SK-N-DZ (cell line): ENCODE results near the gene COL6A6. TPM values are rescaled to one million over a fixed set of nuclear protein-coding genes. Genes with fewer than 3 reads are reported as not detected.

Experiments used
- DNase-seq: peaks from one replicate; pipeline ENCODE4 v3.0.0-alpha.2; 2015; ENCODE audit warnings: low spot score
- polyA plus RNA-seq, 2 experiments: library from polyadenylated mRNA; depleted of rRNA; stranded (reverse); fragments of >200 nt; gene quantifications; 2 replicates each; pipeline ENCODE4 v1.2.3, GENCODE V29; 2014

COL6A6 gene
- polyA plus RNA-seq (2014; cell fraction: cytosol; rRNA removed), result 2.2 and 2.4 TPM in 2 replicates
- 5.9 and 10.2 TPM in 2 replicates for polyA plus RNA-seq (2014; cell fraction: nucleus; rRNA removed)

GRCh38 chr3:130516645-130517512 is at the start of gene COL6A6:
Gene COL6A6 (plus strand): TSS chr3:130517177. CDS start chr3:130560365, 43,188 bp downstream.
- peak; percentile 24 for DNase-seq

GRCh38 chr3:130468311-130468710 is 48.7 kb upstream of the COL6A6 start:
- DNase-seq, result no peak

GRCh38 chr3:130470126-130470525 is 46.9 kb upstream of the COL6A6 start:
- no peak for DNase-seq

GRCh38 chr3:130473416-130473815 is 43.6 kb upstream of the COL6A6 start:
- DNase-seq, result no peak

DNA sequence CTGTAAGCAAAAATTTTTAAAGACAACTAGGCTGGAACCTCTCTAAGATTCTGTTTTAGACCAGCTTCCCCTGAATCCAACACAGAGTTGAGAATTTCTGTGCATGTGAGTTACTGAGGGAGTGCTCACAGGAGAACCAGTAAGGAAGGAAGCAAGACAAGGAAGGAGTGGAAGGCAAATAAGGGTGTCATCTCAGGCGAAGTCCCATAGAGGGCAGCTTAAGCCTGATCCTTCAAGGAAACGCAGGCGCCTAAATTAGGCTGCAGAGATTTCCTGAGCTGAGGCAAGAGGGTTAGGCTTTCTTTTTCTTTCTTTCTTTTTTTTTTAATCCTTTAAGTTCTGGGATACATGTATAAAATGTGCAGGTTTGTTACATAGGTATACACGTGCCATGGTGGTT is 36.2 kb upstream of the COL6A6 start:
- peak; percentile 72 for DNase-seq

DNA sequence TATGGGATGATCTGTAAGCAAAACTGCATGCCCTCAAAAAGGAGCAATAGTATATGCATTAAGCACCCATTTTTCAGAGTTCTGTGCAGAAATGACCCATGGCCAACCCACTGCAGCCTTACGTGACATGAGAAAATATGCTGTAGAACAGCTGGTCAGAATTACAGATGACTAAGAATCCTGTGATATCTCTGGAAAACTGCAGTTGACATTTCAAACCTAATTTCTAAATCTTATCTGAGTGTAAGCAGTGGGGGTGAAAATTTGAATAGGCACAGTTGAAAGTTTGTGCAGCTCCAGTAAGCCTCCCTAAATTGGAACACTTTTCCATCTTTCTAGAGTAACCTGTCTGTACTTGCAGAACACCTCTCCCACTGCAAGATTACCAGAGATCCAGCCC is 28.7 kb upstream of the COL6A6 start:
- peak; percentile 84 for DNase-seq

DNA sequence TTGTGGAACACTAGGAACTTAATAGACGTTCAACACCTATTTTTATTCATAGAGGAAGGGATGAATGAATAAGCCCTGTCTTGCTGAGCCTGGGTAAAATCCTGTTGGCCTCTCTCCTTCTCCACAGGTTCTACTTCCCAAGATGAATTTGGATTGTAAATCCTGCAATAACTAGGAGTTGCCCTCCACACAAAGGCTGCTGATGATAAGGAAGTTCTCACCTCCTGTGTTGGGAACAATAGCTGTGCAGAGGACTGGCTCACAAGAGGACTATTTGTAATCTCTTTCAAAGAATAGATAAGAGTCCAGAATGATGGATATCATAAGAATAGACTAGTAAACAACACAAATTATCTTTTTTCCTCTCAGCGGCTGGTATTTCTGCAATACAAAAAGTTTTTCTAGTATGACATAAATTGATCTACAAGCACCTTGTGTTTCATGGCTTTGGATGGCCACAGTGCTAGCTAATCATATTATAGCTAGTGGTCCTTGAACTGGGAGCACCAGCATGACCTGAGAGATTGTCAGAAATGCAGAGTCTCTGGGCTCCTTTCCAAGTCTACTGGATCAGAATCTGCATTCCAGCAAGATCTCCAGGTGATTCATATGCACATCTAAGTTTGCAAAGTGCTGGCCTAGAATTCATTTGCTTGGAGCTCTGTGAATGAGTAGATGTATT is 28.1 kb upstream of the COL6A6 start:
- DNase-seq, result no peak

DNA sequence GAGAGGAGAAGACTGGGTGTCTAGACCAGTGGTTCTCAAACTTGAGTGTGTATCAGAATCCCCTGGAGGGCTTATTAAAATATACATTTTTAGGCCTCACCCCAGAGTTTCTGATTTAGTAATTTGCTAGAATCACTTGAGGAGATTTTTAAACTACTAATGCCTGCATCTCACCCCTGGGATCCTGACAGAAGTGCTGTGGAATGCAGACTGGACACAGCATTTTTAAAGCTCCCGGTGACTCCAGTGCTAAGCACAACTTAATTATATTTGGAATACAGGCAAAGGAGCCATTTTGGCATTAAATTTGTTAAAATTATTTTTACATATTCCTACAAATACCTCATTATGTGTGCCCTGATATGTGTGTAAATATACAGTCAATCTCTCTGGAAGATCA is 26.7 kb upstream of the COL6A6 start:
- no peak for DNase-seq

DNA sequence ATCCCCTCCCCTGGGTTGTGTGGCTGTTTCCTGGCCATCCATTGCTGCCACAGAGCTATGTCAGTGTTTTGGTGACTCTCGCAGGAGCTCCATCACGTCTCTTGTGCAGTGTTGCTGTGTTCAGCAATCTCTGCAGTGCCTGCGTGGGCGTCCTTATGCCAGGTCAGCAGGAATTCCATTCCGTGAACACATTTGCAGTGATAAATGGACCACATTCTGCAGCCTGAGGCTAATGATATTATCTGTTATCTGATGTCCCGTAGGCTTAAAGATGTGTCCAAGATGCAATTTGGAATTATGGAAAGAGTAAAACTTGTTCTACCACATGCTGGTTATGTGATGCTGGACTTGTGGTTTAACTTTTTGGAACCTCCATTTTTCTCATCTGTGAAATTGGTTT is 25.5 kb upstream of the COL6A6 start:
- DNase-seq, result peak; percentile 67

DNA sequence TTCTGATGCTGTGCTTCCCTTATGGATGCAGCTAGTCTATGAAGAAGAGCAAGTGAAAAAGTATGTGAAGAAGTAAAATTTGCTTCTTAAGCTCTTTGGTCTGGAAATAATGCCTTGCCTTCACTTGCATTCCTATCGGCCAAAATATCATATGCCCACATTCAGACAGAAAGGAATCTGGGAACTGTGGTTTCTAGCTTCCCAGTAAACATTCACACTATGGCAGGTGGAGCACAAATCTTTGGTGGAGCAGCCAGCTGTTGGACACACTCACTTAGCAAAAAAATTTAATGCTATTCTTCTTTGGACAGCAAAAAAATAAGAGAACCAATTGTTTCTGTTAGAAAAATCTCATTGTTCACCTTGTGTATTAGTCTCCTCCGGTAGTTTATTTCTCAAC is 12.3 kb upstream of the COL6A6 start:
- no peak for DNase-seq

DNA sequence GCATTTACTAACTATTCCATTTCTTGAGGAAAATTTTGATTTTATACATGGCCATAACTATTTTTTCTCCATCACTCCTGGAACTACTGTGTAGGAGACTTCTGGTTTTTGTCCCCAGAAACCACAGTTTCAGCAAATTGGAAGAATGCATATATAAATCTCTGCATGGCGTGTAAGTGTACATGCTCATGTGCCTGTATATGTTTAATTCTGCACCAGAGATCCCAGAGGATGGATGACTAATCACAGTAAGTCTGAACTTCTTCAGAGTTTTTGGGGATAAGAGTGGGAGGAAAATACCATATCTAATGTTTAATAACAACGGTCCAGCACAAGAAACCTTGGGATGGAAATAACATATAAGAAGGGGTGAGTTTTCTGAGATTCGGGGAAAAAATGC is 10.9 kb upstream of the COL6A6 start:
- no peak for DNase-seq

GRCh38 chr3:130507746-130508145 is 9.2 kb upstream of the COL6A6 start:
- no peak for DNase-seq

- DNase-seq, result peak; percentile 83
Measured at GRCh38 chr3:130509008-130509407, 8.0 kb upstream of the COL6A6 start.

DNA sequence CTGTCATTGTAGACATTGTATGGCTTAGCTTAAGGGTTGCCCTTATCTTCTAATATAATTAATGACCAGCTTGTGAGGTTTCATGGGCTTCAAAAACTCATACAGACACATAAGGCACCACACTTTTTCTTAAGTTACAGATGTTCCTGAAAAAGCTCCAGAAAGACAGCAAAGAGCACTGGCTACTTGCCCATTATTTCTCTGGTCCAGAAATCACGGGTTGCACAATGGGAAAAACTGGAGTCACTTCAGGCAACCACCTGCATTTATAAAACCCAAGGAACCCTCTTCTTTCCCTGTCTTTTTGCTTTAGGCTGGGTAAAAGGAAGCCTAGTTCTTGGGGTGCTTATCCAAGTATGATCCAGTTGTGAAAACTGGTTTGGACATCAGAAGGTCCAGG is 2.3 kb upstream of the COL6A6 start:
- no peak for DNase-seq

DNA sequence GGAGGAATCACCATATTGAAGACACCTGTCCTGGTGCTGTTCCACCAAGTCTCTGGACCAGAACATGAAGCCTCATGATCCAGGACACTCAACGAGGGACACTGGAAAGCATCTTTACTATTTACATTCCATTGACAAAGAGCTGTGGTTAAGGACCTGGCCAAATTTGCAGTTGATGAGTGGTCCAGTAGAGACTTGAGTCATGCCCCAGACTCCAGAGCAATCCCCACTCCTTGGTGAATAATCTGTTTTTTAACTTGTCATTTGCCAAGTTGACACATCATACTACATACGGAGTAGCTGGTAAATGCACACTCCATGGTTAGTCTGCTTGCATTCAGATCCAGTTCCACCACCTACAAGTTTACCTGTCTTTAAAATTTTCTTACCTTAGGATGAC is 1.2 kb upstream of the COL6A6 start:
- no peak for DNase-seq

GRCh38 chr3:130517602-130518001 is 625 bp downstream of the COL6A6 start:
- DNase-seq, result peak; percentile 9

GRCh38 chr3:130519754-130520153 is 2.8 kb downstream of the COL6A6 start:
- no peak for DNase-seq

GRCh38 chr3:130522399-130522798 is 5.4 kb downstream of the COL6A6 start:
- DNase-seq, result no peak

DNA sequence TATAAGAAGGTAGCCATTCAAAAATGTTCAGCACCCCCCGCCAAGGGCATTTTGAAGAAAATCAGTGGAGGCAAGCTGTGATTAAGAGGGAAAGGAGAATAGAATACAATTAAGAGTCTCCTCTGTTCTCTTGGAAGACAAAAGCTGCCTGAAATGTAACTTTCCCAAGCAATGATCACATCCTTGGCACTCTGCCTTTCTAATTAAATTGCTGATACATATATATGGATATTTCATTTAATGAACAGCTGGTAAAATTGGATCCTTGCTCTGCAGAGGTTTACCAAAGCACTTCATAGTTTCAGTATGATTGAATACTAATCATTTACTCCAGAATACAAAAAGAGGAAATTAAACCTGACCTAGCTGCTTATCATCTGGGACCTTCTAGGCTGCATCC is 10.4 kb downstream of the COL6A6 start:
- no peak for DNase-seq

GRCh38 chr3:130528120-130528519 is 11.1 kb downstream of the COL6A6 start:
- no peak for DNase-seq

GRCh38 chr3:130529486-130530215 is 12.7 kb downstream of the COL6A6 start:
- peak; percentile 7 for DNase-seq

DNA sequence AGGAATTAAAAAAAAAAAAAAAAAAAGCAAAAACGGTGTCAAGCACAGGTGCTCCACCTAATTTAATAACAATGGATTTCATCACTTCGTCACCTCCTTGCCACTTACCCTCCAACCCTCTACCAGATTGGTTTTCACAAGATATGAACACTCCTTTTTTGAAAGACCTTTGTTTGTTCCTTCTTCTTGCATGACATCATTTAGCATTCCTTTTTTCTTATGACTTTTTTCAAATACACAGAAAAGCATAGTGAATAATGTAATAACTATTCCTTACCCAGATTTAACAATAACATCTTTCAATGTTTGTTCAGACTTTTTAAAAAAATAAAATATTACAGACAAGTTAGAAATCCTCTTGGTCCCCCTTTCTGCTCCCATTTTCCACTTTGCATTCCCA is 16.3 kb downstream of the COL6A6 start:
- DNase-seq, result no peak
